ENCODE results near the gene TTC1.
A peak's percentile ranks its signal among the peaks of the same experiment; 100 is the strongest.
"Not testable (repeated sequence)": the region's sequence is repeated elsewhere in the genome, so short reads cannot be mapped to it uniquely, and the experiment has no call there.

The TTC1 gene

GRCh38 chr5:160008877-160009590 lies at the start of gene TTC1:
TTC1 (plus strand) TSS chr5:160009139; CDS start chr5:160010529, 1,390 bp downstream.
- Histone ChIP-seq H3K27ac (peak within 1 kb of the TSS in 20 of 21 experiments; percentile 66 to 91 (median 82)), H3K4me3 (peak within 1 kb of the TSS; percentile 67 to 93 (median 86))

- Histone ChIP-seq H3K27ac (no peak overlapping the region), H3K4me3 (no peak overlapping the region)
Measured at GRCh38 chr5:159961176-159962160, 47.5 kb upstream of the TTC1 start.

GRCh38 chr5:159962214-159962613 lies 46.7 kb upstream of the TTC1 start:
- no peak overlapping the region for H3K27ac ChIP-seq
- no peak overlapping the region for H3K4me3 ChIP-seq

GRCh38 chr5:159963935-159964334 lies 45.0 kb upstream of the TTC1 start:
- H3K27ac ChIP-seq, result no peak overlapping the region

GRCh38 chr5:159965031-159965837 lies 43.7 kb upstream of the TTC1 start:
- H3K27ac ChIP-seq, result no peak overlapping the region
- H3K4me3 ChIP-seq, result no peak overlapping the region

More at GRCh38 chr5:159963935-159964334, 45.0 kb upstream of the TTC1 start:
- H3K4me3 ChIP-seq, result no peak overlapping the region

- H3K27ac ChIP-seq, H3K4me3 ChIP-seq: not testable (repeated sequence)
Measured at GRCh38 chr5:159965838-159966128, 43.2 kb upstream of the TTC1 start.

GRCh38 chr5:159969966-159970365 lies 39.0 kb upstream of the TTC1 start:
- H3K4me3 ChIP-seq, result no peak overlapping the region
- H3K27ac ChIP-seq, result no peak overlapping the region

GRCh38 chr5:159971038-159971437 lies 37.9 kb upstream of the TTC1 start:
- no peak overlapping the region for H3K4me3 ChIP-seq
- H3K27ac ChIP-seq, result no peak overlapping the region

- Histone ChIP-seq H3K4me3 (peak overlapping the region in 2 of 7 experiments; percentile 16 to 40), H3K27ac (no peak overlapping the region)
Measured at GRCh38 chr5:159971514-159971913, 37.4 kb upstream of the TTC1 start.

- H3K4me3 ChIP-seq, result peak overlapping the region in 3 of 7 experiments; percentile 16 to 40 (median 23)
- no peak overlapping the region for H3K27ac ChIP-seq
Measured at GRCh38 chr5:159971931-159972461, 36.9 kb upstream of the TTC1 start.

- H3K4me3 ChIP-seq, result peak overlapping the region in 3 of 7 experiments; percentile 16 to 40 (median 23)
- H3K27ac ChIP-seq, result no peak overlapping the region
Measured at GRCh38 chr5:159972538-159973362, 36.2 kb upstream of the TTC1 start.

- Histone ChIP-seq H3K27ac (no peak overlapping the region), H3K4me3 (no peak overlapping the region)
Measured at GRCh38 chr5:159975462-159976019, 33.4 kb upstream of the TTC1 start.

- no peak overlapping the region for H3K4me3 ChIP-seq
- no peak overlapping the region for H3K27ac ChIP-seq
Measured at GRCh38 chr5:159976921-159977320, 32.0 kb upstream of the TTC1 start.

GRCh38 chr5:159978358-159978757 lies 30.6 kb upstream of the TTC1 start:
- Histone ChIP-seq H3K27ac (no peak overlapping the region), H3K4me3 (no peak overlapping the region)

GRCh38 chr5:159982421-159983173 lies 26.3 kb upstream of the TTC1 start:
- Histone ChIP-seq H3K4me3 (no peak overlapping the region), H3K27ac (no peak overlapping the region)

GRCh38 chr5:159987031-159987674 lies 21.8 kb upstream of the TTC1 start:
- Histone ChIP-seq H3K4me3 (peak overlapping the region in 6 of 7 experiments; percentile 6 to 38 (median 21)), H3K27ac (no peak overlapping the region)

GRCh38 chr5:159990506-159990905 lies 18.4 kb upstream of the TTC1 start:
- Histone ChIP-seq H3K4me3 (no peak overlapping the region), H3K27ac (no peak overlapping the region)
